ENCODE data around the gene PHYKPL.

DNA sequence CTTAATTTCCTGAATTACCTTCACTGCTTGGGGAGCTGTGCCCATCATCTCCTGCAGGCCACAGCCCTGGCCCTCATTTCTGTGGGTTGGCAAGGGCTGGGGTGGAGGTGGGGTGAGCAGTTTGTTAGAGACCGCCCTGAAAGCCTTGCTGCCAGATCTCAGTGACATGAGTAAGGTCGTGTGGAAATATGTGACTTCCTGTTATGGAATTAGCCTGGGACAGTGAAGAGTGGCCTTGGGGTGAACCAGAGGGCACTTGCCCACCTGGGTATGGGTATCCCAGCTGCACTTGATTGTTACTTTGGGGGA, 30.7 kb downstream of the PHYKPL start:
- TF ChIP-seq POLR2A (IDR thresholded peaks at IDR 0.05; ENCODE audit: low read length) (no peak), GATA1 (IDR thresholded peaks at IDR 0.05; ENCODE audit: low read depth, low read length) (no peak)

All from erythroblast (primary cell).